ENCODE measurements around the gene MZT2A. TPM values are rescaled to one million over a fixed set of nuclear protein-coding genes. Genes with fewer than 3 reads are reported as not detected.
"Not testable (repeated sequence)": the region's sequence is repeated elsewhere in the genome, so short reads cannot be mapped to it uniquely, and the experiment has no call there.

MZT2A gene
- 116 and 156 TPM in 2 replicates for total RNA-seq

GRCh38 chr2:131492015-131492417, at the start of gene MZT2A:
TSS of gene MZT2A (minus strand) at chr2:131492397. CDS start at chr2:131492376, 21 bp downstream.
- not testable (repeated sequence) for DNase-seq (ENCODE audit: low read depth in 2 of 2)

- not testable (repeated sequence) for DNase-seq (ENCODE audit: low read depth in 2 of 2)
Measured at GRCh38 chr2:131538856-131539255, 46.7 kb upstream of the MZT2A start.

DNA sequence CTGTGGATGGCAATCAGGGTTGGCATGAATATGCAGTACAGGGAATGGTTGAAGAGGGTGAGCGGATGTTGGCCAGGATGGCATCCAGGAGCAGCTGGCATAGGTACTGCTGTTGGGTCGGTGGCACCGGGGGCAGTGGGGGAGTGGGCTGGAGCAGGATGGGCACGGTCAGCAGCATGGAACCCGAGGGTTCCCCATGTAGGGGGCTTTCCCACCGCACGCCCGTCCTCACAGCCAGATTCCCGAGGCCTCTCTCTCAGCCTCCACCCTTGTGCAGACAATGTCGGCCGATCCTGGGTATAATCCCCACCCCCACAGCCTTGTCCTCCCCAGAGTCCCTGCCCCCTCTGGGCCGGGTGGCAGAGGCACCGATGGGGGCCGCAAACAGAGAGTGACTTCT, 44.6 kb upstream of the MZT2A start:
- not testable (repeated sequence) for DNase-seq (ENCODE audit: low read depth in 2 of 2)

DNA sequence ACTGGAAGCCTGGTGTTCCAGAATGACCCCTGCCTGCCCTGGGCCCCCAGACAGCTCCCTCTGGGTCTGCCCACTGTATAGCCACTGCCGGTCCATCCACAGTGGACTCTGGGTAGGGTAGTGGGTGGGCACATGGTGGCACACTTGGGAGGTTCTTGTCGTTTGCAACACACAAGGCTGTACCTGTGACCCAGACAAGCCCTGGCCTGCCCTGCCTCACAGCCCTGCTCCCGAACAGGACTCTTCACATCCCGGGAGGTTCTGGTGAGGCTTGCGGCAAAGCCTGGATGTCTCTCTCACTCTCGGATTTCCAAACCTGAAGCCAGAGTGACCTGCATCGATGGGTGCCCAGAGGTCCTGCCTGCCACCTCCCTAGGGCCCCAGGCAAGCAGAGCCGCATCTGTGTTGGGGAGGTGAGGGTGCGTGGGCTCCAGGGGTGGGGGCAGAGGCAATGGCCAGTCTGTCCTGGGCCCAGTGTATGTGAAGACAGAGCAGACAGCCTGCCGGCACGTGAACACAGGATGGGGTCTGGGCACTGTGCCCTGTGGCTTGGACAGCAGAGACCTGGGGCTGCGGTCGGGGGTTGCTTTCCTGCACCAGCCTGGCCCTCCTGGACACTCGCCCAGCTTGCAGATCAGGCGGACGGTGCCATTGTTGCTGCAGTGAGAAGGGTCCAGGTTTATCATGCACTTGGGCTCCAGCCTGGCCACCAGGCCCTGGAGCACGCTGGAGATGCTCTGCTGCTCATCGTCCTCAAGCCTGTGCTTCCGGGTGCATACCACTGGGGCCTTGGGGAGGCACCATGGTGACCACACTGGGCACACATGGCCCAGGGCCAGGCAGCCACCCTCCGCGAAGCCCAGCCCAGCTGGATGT, 44.0 kb upstream of the MZT2A start:
- not testable (repeated sequence) for DNase-seq (ENCODE audit: low read depth in 2 of 2)

DNA sequence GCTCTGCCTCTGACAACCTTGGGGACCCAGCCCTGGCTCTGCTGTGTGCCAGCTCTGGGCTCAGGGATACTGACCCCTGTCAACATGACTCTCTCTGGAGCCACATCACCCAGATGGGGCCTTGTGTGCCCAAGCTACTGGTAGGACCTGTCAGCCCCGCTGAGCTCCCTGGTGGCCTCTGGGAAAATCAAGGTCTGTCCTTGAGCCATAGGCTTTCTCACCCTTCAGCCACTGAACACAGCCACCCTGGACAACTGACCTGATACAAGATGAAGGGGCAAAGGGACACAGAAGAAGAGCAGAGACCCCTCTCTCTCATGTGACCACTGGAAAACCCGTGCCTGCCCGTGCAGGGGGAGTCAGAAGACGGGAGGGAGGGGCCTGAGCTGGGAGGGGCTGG, 43.3 kb upstream of the MZT2A start:
- no peak for DNase-seq (ENCODE audit: low read depth in 2 of 2)

GRCh38 chr2:131534965-131535364, 42.8 kb upstream of the MZT2A start:
- DNase-seq (ENCODE audit: low read depth in 2 of 2): not testable (repeated sequence)

GRCh38 chr2:131534317-131534672, 42.1 kb upstream of the MZT2A start:
- DNase-seq (ENCODE audit: low read depth in 2 of 2): not testable (repeated sequence)

- not testable (repeated sequence) for DNase-seq (ENCODE audit: low read depth in 2 of 2)
Measured at GRCh38 chr2:131533609-131534316, 41.6 kb upstream of the MZT2A start.

DNA sequence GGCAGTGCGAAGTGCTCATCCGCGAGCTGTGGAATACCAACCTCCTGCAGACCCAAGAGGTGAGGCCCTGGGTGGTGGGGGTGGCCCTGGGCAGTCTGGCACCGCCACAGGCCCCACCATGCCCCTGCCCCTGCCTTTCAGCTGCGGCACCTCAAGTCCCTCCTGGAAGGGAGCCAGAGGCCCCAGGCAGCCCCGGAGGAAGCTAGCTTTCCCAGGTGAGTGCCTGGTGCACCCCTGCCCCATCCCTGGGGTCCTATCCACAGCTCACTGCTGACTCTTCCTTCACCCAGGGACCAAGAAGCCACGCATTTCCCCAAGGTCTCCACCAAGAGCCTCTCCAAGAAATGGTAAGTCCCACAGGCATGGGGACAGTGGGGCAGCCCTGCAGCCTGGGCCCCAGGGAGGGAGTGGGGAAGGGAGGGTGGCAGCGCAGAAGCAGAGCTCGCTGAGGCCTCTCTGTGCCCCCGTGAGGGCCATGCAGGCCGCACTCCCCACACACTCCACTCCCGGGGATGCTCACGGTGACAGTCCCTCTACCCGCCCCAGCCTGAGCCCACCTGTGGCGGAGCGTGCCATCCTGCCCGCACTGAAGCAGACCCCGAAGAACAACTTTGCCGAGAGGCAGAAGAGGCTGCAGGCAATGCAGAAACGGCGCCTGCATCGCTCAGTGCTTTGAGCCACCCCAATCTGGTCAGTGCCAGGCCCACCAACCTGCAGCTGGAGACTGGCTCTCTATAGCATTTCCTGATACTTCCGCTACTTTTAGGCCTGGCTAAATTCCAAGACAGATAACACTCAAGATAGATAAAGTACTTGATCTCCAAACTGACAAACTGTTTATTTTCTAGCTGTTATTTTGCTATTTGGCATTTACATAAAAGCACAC, 40.8 kb upstream of the MZT2A start:
- not testable (repeated sequence) for DNase-seq (ENCODE audit: low read depth in 2 of 2)

DNA sequence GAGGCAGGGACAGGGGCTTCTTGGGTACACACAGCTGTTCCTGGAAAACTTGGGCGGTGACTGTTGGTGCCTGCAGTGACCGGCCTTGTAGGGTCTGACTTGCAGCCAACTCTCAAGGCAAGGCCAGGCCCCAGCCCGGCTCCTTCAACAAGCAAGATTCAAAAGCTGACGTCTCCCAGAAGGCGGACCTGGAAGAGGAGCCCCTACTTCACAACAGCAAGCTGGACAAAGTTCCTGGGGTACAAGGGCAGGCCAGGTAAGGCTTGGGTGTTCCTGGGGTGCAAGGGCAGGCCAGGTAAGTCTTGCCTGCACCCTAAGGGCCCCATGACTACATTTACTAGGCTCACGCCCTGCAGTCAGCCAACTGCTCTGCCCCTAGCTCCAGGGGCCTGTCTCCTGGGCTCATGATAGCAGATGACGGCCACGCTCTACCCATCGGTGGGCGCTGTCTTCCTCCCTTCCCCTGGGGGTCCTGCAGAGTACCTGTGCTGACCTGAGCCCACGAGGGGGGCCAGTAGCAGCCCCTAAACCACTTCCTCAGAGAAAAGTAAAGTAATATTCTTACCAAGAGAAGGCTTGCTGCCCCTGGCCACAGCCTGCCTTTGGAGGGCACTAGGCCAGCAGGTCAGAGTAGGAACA, 39.5 kb upstream of the MZT2A start:
- DNase-seq (ENCODE audit: low read depth in 2 of 2): not testable (repeated sequence)

DNA sequence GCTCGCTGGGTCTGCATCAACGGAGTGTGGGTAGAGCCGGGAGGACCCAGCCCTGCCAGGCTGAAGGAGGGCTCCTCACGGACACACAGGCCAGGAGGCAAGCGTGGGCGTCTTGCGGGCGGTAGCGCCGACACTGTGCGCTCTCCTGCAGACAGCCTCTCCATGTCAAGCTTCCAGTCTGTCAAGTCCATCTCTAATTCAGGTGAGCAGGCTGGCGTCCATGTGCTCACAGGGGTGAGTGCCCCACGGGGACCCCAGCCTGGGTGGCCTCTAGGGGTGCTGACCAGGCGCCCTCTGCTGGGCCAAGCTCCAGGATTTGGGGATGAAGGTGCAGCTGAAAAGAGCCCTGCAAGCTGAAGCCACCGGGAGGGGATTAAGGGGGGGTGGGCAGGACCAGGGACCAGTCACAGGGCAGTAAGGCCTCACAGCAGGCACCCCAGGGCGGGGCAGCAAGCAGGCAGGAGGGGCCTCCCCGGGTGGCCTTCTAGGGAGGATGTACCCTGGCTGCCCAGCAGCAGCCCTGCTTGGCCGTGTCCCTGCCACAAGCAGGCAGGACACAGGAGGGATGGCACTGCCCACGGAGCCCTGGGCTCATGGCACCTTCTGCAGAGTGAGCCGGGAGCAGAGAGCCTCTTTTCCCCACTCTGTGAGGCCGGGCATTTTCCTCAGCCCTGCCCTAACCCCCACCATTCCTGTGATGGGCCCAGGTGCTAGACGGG, 38.6 kb upstream of the MZT2A start:
- not testable (repeated sequence) for DNase-seq (ENCODE audit: low read depth in 2 of 2)

DNA sequence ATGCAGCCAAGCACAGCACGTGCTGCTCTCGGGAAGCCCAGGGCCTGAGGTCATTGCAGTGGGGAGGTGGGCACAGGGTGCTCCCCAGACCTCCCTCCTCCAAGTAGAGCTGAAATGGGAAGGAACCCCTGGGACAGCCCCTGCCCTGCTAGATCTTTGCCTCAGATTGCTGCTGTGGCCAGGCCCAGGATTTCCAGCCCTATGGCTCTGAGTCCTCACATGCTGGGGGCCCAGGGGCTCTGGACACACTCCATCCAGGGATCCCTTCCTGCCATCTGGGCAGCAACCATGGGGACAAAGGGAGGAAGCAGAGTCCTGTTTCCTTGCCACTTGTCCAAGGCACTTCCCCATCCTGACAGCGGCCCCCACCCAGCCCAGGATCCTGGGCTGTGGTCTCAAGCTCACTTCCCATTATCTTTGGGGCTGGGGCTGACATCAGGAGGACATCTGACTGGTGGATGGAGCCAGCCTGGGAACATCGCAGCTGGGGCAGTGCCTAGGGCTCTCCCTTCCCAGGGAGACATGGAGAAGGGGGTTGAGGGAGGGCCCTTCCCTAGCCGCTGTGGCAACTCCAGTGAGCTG, 37.8 kb upstream of the MZT2A start:
- DNase-seq (ENCODE audit: low read depth in 2 of 2): not testable (repeated sequence)

- not testable (repeated sequence) for DNase-seq (ENCODE audit: low read depth in 2 of 2)
Measured at GRCh38 chr2:131528981-131529863, 37.0 kb upstream of the MZT2A start.

DNA sequence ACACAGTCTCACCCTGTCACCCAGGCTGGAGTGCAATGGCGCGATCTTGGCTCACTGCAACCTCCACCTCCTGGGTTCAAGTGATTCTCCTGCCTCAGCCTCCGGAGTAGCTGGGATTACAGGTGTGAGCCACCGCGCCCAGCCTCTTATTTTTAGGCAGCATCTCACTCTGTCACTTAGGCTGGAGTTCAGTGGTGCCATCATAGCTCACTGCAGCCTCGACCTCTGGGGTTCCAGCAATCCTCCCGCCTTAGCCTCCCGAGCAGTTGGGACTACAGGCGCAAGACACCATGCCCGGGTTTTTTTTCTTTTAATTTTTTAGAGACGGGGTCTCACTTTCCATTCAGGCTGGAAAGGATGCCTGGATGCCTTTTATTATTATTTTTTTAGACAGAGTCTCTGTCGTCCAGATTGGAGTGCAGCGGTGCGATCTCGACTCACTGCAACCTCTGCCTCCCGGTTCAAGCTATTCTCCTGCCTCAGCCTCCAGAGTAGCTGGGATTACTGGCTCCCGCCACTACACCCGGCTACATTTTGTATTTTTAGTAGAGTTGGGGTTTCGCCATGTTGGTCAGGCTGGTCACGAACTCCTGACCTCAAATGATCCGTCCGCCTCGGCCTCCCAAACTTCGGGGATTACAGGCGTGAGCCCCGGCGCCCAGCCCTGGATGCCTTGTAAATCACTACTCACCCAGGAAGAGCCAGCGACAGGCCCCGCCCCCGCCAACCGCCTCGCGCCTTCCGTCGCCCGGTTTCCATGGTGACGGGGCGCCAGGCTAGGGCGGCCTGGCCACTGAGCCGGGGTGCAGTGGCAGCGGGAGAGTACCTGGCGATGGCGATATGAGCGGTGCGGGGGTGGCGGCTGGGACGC, 35.2 kb upstream of the MZT2A start, which contains the start of gene CCDC74A:
CCDC74A (plus strand) TSS at position 758 of the 871 bp plus-strand sequence; CDS start at position 841, 83 bp downstream.
- not testable (repeated sequence) for DNase-seq (ENCODE audit: low read depth in 2 of 2)

DNA sequence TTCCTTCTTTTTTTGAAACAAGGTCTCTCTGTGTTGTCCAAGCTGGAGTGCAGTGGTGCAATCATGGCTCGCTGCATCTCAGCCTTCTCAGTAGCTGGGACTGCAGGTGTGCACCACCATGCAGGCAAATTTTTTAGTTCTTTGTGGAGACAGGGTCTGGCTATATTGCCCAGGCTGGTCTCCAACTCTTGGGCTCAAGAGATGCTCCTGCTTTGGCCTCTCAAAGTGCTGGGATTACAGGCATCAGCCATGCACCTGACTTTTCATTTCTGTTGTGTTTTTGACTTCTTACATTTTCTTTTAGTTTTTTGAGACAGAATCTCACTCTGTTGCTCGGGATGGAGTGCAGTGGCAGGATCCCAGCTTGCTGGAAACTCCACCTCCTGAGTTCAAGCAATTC, 33.1 kb upstream of the MZT2A start:
- DNase-seq (ENCODE audit: low read depth in 2 of 2): not testable (repeated sequence)

DNA sequence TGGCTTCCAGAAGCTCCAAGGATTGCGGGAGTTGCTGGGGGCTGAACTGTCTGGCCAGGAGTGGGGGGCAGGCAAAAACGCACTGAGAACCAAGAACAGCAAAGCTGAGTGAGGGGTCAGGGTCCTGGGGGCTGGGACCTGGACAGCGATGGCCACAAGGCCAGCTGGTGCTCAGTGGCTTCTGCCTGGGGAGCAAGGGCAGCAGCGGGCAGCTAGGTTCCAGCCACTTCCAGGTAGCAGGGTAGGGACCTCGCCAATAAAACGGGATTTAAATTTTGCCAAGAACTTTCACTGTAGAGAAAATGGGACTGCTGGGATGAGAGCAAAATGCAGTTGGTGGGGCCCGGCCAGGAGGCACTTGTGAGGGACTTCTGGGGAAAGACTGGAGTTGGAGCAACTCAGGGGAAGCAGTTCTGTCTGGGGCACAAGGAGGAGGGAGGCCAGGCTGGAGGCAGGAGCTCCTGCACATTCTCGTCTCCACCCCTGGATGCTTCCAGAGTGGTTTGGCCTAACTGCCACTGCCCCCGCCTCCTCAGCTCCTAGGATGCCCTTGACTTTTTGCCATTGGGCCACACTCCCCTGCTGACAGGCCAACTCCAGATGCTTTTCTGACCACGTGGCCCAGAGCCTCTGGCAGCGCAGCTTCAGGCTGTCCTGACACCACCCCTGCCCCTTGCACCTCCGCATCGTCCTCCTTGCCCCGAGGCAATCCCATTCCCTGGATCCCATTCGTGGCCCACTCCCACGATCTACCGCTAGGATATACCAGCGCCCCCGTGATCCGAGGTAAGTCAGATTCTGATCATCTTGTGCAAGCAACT, 30.0 kb upstream of the MZT2A start:
- DNase-seq (ENCODE audit: low read depth in 2 of 2): no peak

- not testable (repeated sequence) for DNase-seq (ENCODE audit: low read depth in 2 of 2)
Measured at GRCh38 chr2:131521524-131521923, 29.3 kb upstream of the MZT2A start.

All from lung microvascular endothelial cell (primary cell).